Coronary artery (tissue), 2 donors: Measurements from ENCODE around the gene TBC1D8.

Source experiments
- DNase-seq: peaks from one replicate; pipeline ENCODE4 v3.0.0-alpha.2; 2017; ENCODE audit warnings: low spot score
- H3K27ac ChIP-seq, 2 donors: fragments of 200-600 bp; sonication (generic); one replicate each; pipeline ENCODE4 v1.5.1; 2016 to 2019
- H3K4me3 ChIP-seq: fragments of 200-600 bp; sonication (generic); 2 replicates; pipeline ENCODE4 v1.5.1; 2016; ENCODE audit warnings: mild to moderate bottlenecking, moderate library complexity
- TF ChIP-seq, protein P1 (sequence below): fragments of 200-600 bp; sonication (generic); IDR thresholded peaks from one replicate; pipeline ENCODE4 v1.5.1; 2019; ENCODE audit warnings: antibody characterized with exemption

TBC1D8 gene

DNA sequence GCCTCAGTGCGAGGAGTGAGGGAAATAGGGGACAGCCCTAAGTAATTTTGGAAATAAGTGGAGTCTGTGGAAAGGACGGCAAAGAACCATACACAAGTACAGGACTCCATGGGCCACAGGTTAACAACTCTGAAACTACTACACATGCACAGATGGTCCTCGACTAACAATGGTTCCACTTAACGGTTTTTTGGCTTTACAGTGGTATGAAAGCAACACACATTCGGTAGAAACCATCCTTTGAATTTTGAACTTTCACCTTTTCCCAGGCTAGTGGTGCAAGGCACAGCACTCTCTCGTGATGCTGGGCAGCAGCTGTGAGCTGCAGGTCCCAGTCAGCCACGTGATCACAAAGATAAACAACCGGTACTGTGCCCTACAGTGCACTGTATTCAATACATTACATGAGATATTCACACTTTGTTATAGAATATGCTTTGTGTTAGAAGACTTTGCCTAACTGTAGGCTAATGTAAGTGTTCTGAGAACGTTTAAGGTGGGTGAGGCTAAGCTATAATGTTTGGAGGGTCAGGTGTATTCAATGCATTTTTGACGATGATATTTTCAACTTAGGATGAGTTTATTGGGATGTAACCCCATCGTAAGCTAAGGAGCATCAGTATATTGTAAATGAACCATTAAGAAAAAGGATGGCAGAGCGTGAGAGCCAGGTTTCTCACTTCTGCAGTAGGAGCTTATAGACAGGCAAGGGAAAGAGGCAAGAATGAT, 44.6 kb downstream of the TBC1D8 start:
- TF ChIP-seq, protein P1, sequence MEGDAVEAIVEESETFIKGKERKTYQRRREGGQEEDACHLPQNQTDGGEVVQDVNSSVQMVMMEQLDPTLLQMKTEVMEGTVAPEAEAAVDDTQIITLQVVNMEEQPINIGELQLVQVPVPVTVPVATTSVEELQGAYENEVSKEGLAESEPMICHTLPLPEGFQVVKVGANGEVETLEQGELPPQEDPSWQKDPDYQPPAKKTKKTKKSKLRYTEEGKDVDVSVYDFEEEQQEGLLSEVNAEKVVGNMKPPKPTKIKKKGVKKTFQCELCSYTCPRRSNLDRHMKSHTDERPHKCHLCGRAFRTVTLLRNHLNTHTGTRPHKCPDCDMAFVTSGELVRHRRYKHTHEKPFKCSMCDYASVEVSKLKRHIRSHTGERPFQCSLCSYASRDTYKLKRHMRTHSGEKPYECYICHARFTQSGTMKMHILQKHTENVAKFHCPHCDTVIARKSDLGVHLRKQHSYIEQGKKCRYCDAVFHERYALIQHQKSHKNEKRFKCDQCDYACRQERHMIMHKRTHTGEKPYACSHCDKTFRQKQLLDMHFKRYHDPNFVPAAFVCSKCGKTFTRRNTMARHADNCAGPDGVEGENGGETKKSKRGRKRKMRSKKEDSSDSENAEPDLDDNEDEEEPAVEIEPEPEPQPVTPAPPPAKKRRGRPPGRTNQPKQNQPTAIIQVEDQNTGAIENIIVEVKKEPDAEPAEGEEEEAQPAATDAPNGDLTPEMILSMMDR = no peak
- no peak for DNase-seq
- H3K4me3 ChIP-seq = no peak overlapping the region
- no peak overlapping the region for H3K27ac ChIP-seq

DNA sequence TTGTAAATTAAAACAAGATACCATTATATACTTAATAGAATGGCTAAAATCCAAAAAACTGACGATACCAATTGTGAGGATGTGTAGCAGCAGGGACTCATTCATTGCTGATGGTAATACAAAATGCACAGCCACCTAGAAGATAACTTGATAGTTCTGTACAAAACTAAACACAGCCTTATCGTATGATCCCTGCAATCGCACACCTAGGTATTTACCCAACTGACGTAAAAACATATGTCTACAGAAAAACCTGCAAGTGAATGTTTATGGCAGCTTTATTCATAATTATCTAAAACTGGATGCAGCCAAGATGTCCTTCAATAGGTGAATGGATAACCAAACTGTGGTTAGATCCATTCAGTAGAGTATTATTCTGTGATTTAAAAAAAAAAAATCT, 45.5 kb downstream of the TBC1D8 start:
- no peak for DNase-seq
- no peak overlapping the region for H3K27ac ChIP-seq
- H3K4me3 ChIP-seq = no peak overlapping the region
- TF ChIP-seq, protein P1 = no peak

- H3K27ac ChIP-seq = no peak overlapping the region
- no peak for DNase-seq
- TF ChIP-seq, protein P1 = no peak
- no peak overlapping the region for H3K4me3 ChIP-seq
These were observed 53.5 kb downstream of the TBC1D8 start for GRCh38 chr2:101097638-101098037.

- DNase-seq = no peak
- H3K27ac ChIP-seq = no peak overlapping the region
- TF ChIP-seq, protein P1 = no peak
- H3K4me3 ChIP-seq = no peak overlapping the region
These were observed 54.5 kb downstream of the TBC1D8 start for GRCh38 chr2:101096619-101097142.

- TF ChIP-seq, protein P1 = no peak
- Histone ChIP-seq H3K27ac (no peak overlapping the region), H3K4me3 (no peak overlapping the region)
- no peak for DNase-seq
These were observed 56.8 kb downstream of the TBC1D8 start for GRCh38 chr2:101094351-101094750.

GRCh38 chr2:101089942-101090799, 61.0 kb downstream of the TBC1D8 start:
- TF ChIP-seq, protein P1 = no peak
- H3K27ac ChIP-seq = no peak overlapping the region
- no peak for DNase-seq
- H3K4me3 ChIP-seq = no peak overlapping the region
